K562 (cell line): ENCODE measurements around the gene EXOC4. TPM values are rescaled to one million over a fixed set of nuclear protein-coding genes. Genes with fewer than 3 reads are reported as not detected.

Source experiments
- ATAC-seq: fragments of 200-7000 bp; cut with Tn5 transposase; 3 replicates; pipeline ENCODE4 v1.9.1; 2020; ENCODE audit warnings: moderate library complexity
- BruUV-seq: library from RNA; stranded (reverse); fragments of 400-500 nt; replicated peaks from 2 replicates; lab custom pipeline; 2021; lab: Mats Ljungman, UMichigan
- CTCF ChIA-PET: fragments of 300-600 bp; formaldehyde crosslinking; extraction: SDS; loops from one replicate; lab custom pipeline; 2021; ENCODE audit warnings: low intra/inter-chr PET ratio; lab: Yijun Ruan, JAX
- POLR2A ChIA-PET: fragments of 300-600, 350-650 bp; sonication (Branson Sonifier 250); formaldehyde crosslinking; extraction: SDS; loops from one replicate; lab custom pipeline; 2021; ENCODE audit warnings: antibody characterized with exemption, inconsistent platforms; lab: Yijun Ruan, JAX
- DNase-seq, 4 experiments: peaks; one replicate each; pipeline versions ENCODE4 v3.0.0 to v3.0.0-alpha.2; 2011 to 2018; ENCODE audit warnings: low spot score in 3 of 4, mixed read lengths in 3 of 4; ENCODE audit errors: extremely low read depth in 1 of 4
- FAIRE-seq: peaks from 2 replicates; lab custom pipeline; 2011; peaks lifted over from hg19 to GRCh38; lab: Jason Lieb, UNC
- H2AFZ ChIP-seq: 2 replicates; pipeline ENCODE4 v1.6.0; 2011; ENCODE audit warnings: low read depth, low read length, control low read depth, inconsistent platforms
- H3K27ac ChIP-seq: fragments of 200-600 bp; 3 replicates; pipeline ENCODE4 v1.8.0; 2011; ENCODE audit warnings: low read depth, mild to moderate bottlenecking, control low read depth, inconsistent platforms, low read length, moderate library complexity, mixed read lengths; ENCODE audit errors: extremely low read depth
- H3K27me3 ChIP-seq, 2 experiments: fragments of 300-600 bp in 1 of 2; 2 replicates in 1 of 2; 3 replicates in 1 of 2; pipeline versions ENCODE4 v1.6.0 to v1.8.0; 2011; ENCODE audit warnings: inconsistent platforms in 2 of 2, low read length in 2 of 2, mild to moderate bottlenecking in 1 of 2, mixed read lengths in 1 of 2, moderate library complexity in 1 of 2; ENCODE audit not compliant: control insufficient read depth in 2 of 2, insufficient read depth in 2 of 2
- H3K36me3 ChIP-seq: fragments of 300-600 bp; 3 replicates; pipeline ENCODE4 v1.8.0; 2011; ENCODE audit warnings: mild to moderate bottlenecking, low read length, inconsistent platforms; ENCODE audit not compliant: control insufficient read depth, insufficient read depth
- H3K4me1 ChIP-seq, 2 experiments: fragments of 200-600 bp in 1 of 2; replicated peaks in 1 of 2; 2 replicates in 1 of 2; 3 replicates in 1 of 2; pipeline versions ENCODE4 v1.5.1 to v1.8.0; 2011; ENCODE audit warnings: inconsistent platforms in 2 of 2, low read length in 2 of 2, mild to moderate bottlenecking in 1 of 2, mixed read lengths in 1 of 2, moderate library complexity in 1 of 2; ENCODE audit not compliant: control insufficient read depth in 2 of 2, insufficient read depth in 2 of 2
- H3K4me2 ChIP-seq: 2 replicates; pipeline ENCODE4 v1.6.1; 2011; ENCODE audit warnings: low read length, control low read depth, inconsistent platforms, mixed read lengths; ENCODE audit not compliant: insufficient read depth
- H3K4me3 ChIP-seq: fragments of 200-600 bp; sonication (generic), shearing (Covaris generic); 2 replicates; pipeline ENCODE4 v1.5.1; 2016; ENCODE audit warnings: control low read depth, inconsistent platforms
- H3K79me2 ChIP-seq: fragments of 200-600 bp; 3 replicates; pipeline ENCODE4 v1.8.0; 2011; ENCODE audit warnings: low read length, inconsistent platforms; ENCODE audit not compliant: control insufficient read depth, insufficient read depth
- H3K9ac ChIP-seq, 2 experiments: 2 replicates each; pipeline versions ENCODE4 v1.6.0 to v1.6.1; 2011; ENCODE audit warnings: low read depth in 2 of 2, low read length in 2 of 2, control low read depth in 1 of 2, inconsistent platforms in 1 of 2, mild to moderate bottlenecking in 1 of 2, mixed read lengths in 1 of 2; ENCODE audit not compliant: insufficient read depth in 1 of 2
- H3K9me1 ChIP-seq: one replicate; pipeline ENCODE4 v1.6.0; 2011; ENCODE audit warnings: inconsistent platforms, mild to moderate bottlenecking, low read length, moderate library complexity; ENCODE audit not compliant: control insufficient read depth, insufficient read depth
- H3K9me3 ChIP-seq: replicated peaks from 2 replicates; pipeline ENCODE4 v1.5.1; 2011; ENCODE audit warnings: low read depth, low read length, inconsistent platforms; ENCODE audit not compliant: control insufficient read depth, insufficient read depth
- H4K20me1 ChIP-seq: replicated peaks from 2 replicates; pipeline ENCODE4 v1.6.1; 2011; ENCODE audit warnings: low read length, inconsistent platforms, mixed read lengths; ENCODE audit not compliant: control insufficient read depth, insufficient read depth
- ARID3A ChIP-seq: IDR thresholded peaks from 2 replicates; pipeline ENCODE4 v1.6.1; 2012; ENCODE audit warnings: low read depth, low read length, improper control_type of control experiment, borderline replicate concordance
- BCLAF1 ChIP-seq, 2 experiments: fragments of 450-650 bp in 1 of 2; IDR thresholded peaks; 2 replicates each; pipeline ENCODE4 v1.6.1; 2011 to 2017; ENCODE audit warnings: low read depth in 2 of 2, antibody characterized with exemption in 1 of 2, borderline replicate concordance in 1 of 2, low read length in 1 of 2, mild to moderate bottlenecking in 1 of 2, mixed read lengths in 1 of 2; ENCODE audit not compliant: control insufficient read depth in 1 of 2
- CTCF ChIP-seq, 3 experiments: IDR thresholded peaks in 2 of 3; conservative IDR thresholded peaks in 1 of 3; 2 replicates each; pipeline ENCODE4 v1.5.1; 2011 to 2012; ENCODE audit warnings: low read length in 3 of 3, mild to moderate bottlenecking in 3 of 3, control low read depth in 2 of 3, improper control_type of control experiment in 1 of 3, inconsistent platforms in 1 of 3, low read depth in 1 of 3, mixed read lengths in 1 of 3, moderate library complexity in 1 of 3; ENCODE audit not compliant: insufficient read depth in 2 of 3
- ETS2 ChIP-seq: IDR thresholded peaks from 2 replicates; pipeline ENCODE4 v1.6.1; 2016; ENCODE audit warnings: borderline replicate concordance, missing genetic modification characterization, mild to moderate bottlenecking, moderate library complexity, missing compliant biosample characterization; ENCODE audit not compliant: poor library complexity, severe bottlenecking
- MAFK ChIP-seq: IDR thresholded peaks from 2 replicates; pipeline ENCODE4 v1.6.1; 2011; ENCODE audit warnings: low read length, improper control_type of control experiment
- MYBL2 ChIP-seq, 2 experiments: fragments of 450-650 bp in 1 of 2; sonication (generic) in 1 of 2; formaldehyde crosslinking in 1 of 2; IDR thresholded peaks; 2 replicates each; pipeline versions ENCODE4 v1.6.1 to v1.8.1; 2017 to 2022; ENCODE audit warnings: borderline replicate concordance in 1 of 2, inconsistent platforms in 1 of 2, low read depth in 1 of 2, mild to moderate bottlenecking in 1 of 2, missing genetic modification reagents in 1 of 2, moderate library complexity in 1 of 2
- RAD21 ChIP-seq, 2 experiments: fragments of 250-450 bp in 1 of 2; fragments of 450-650 bp in 1 of 2; sonication (Bioruptor Pico) in 1 of 2; formaldehyde crosslinking in 1 of 2; IDR thresholded peaks in 1 of 2; conservative IDR thresholded peaks in 1 of 2; 2 replicates each; pipeline versions ENCODE4 v1.4.0 to v1.8.0; 2020 to 2022; ENCODE audit warnings: mild to moderate bottlenecking in 2 of 2, moderate library complexity in 1 of 2
- ZNF146 ChIP-seq: IDR thresholded peaks from one replicate; pipeline ENCODE4 v1.6.1; 2018; ENCODE audit warnings: missing compliant biosample characterization; ENCODE audit not compliant: unreplicated experiment
- ZNF253 ChIP-seq: fragments of 250-450 bp; sonication (Bioruptor Pico); conservative IDR thresholded peaks from 2 replicates; pipeline ENCODE4 v1.6.1; 2021; ENCODE audit warnings: mild to moderate bottlenecking
- in situ Hi-C: fragments of 300-500 bp; cut with MboI; formaldehyde crosslinking; loops from 4 replicates; pipeline ENCODE4 v1.15.0; 2018; ENCODE audit warnings: inconsistent platforms, mixed read lengths
- intact Hi-C: fragments of 100-400 bp; cut with micrococcal nuclease; formaldehyde crosslinking; loops from 2 replicates; pipeline ENCODE4 v1.14.2; 2022
- polyA plus RNA-seq, 8 experiments: library from polyadenylated mRNA; depleted of rRNA in 4 of 8; stranded (reverse) in 5 of 8; unstranded in 3 of 8; fragments of >200 nt; fragmentation: Nextera tagmentation in 2 of 8; fragmentation: Illumina TruSeq in 1 of 8; extraction: Ambion mirVana in 2 of 8; extraction: Trizol in 1 of 8; gene quantifications; 2 replicates each; pipeline versions ENCODE4 v1.2.1 to v1.2.3, GENCODE V29; 2011 to 2014; ENCODE audit warnings: inconsistent platforms in 1 of 8, missing spikeins in 1 of 8
- total RNA-seq, 7 experiments: library from RNA; depleted of rRNA in 6 of 7; stranded (reverse); fragments of >200 nt in 6 of 7; fragmentation: Illumina TruSeq in 2 of 7; extraction: Trizol in 2 of 7; gene quantifications; 2 replicates each; pipeline versions ENCODE4 v1.2.1 to v1.2.3, GENCODE V29; 2011 to 2021; ENCODE audit warnings: low replicate concordance in 1 of 7

The EXOC4 gene
- total and polyA plus RNA-seq, 9 of the 15 experiments (the other 6 are each of a cell fraction or from before 2014, with no cell fraction given), result 18.5 to 73.1 (median 46.6) TPM

GRCh38 chr7:133854739-133855138, 601.9 kb downstream of the EXOC4 start:
- intact Hi-C loops, result loop anchor here (2.0 to 10.0 kb wide), 3 partner anchors 136 to 470 kb away; no protein-coding TSS in a partner anchor
- H4K20me1 ChIP-seq, result no peaks in the 10 kb centered on the region; the same call in 1 of the 2 replicates
- no peaks in the 10 kb centered on the region for H3K9me3 ChIP-seq
- no TSS peak for BruUV-seq
- DNase-seq, result peak; percentile 27 to 54 (median 30)
- H3K36me3 ChIP-seq, result no peaks in the 10 kb centered on the region
- no peak for FAIRE-seq
- ChIA-PET CTCF (interaction anchor here (0.9 kb wide), 1 partner anchor 136 kb away, joined by 3 read pairs; no protein-coding TSS in a partner anchor), POLR2A (no interaction called here)
- no peak overlapping the region for H2AFZ ChIP-seq
- H3K79me2 ChIP-seq, result no peaks in the 10 kb centered on the region
- H3K4me3 ChIP-seq, result no peak overlapping the region
- H3K27ac ChIP-seq, result no peak overlapping the region
- no peaks in the 10 kb centered on the region for H3K4me1 ChIP-seq
- H3K27me3 ChIP-seq, result no peaks in the 10 kb centered on the region
- TF ChIP-seq MYBL2 (IDR thresholded peaks at IDR 0.05; ENCODE audit: low read depth) (no peak), MYBL2 (CRISPR knock-in tag; IDR thresholded peaks at IDR 0.05; ENCODE audit: borderline replicate concordance) (no peak), ETS2 (tag) (no peak), ARID3A (peak; percentile 89), RAD21 (CRISPR knock-in tag; conservative IDR thresholded peaks at IDR 0.05 in 1 of 2, IDR thresholded peaks at IDR 0.05 in 1 of 2) (peak; percentile 26 to 39; a peak in 1 of 4 replicates), CTCF (IDR thresholded peaks at IDR 0.05 in 2 of 3, conservative IDR thresholded peaks at IDR 0.05 in 1 of 3; ENCODE audit: insufficient read depth in 2 of 3, low read depth in 1 of 3, low read length in 3 of 3) (peak in 2 of 3 experiments; percentile 49 to 58; a peak in 3 of 6 replicates), BCLAF1 (IDR thresholded peaks at IDR 0.05; ENCODE audit: borderline replicate concordance in 1 of 2, control insufficient read depth in 1 of 2, low read depth in 2 of 2, low read length in 1 of 2) (no peak), MAFK (no peak), ZNF146 (no peak), ZNF253 (CRISPR knock-in tag) (no peak)
- in situ Hi-C loops, result no loop called here
- no peak overlapping the region for H3K4me2 ChIP-seq
- H3K9me1 ChIP-seq, result no peaks in the 10 kb centered on the region
- H3K9ac ChIP-seq, result no peak overlapping the region
- peak; percentile 78 for ATAC-seq
